ENCODE data around the gene FAP. TPM values are rescaled to one million over a fixed set of nuclear protein-coding genes. Genes with fewer than 3 reads are reported as not detected.

Gene FAP
- total and polyA plus RNA-seq, 2 donors = 1.5 to 1.8 TPM

GRCh38 chr2:162210385-162210784 is 32.9 kb downstream of the FAP start:
- no peaks in the 10 kb centered on the region for H3K36me3 ChIP-seq (ENCODE audit: control insufficient read depth in 2 of 2, insufficient read depth in 2 of 2, low read length in 1 of 2)
- no peaks in the 10 kb centered on the region for H3K9me3 ChIP-seq (ENCODE audit: control insufficient read depth in 2 of 2, insufficient read depth in 1 of 2, low read length in 1 of 2)
- no peaks in the 10 kb centered on the region for H3K4me1 ChIP-seq (ENCODE audit: control insufficient read depth in 2 of 2, insufficient read depth in 2 of 2, low read length in 2 of 2)
- no peak for DNase-seq (ENCODE audit: low read depth in 6 of 9, low spot score in 9 of 9)
- H3K4me3 ChIP-seq (ENCODE audit: low read length in 2 of 2) = no peak overlapping the region
- H3K27me3 ChIP-seq (ENCODE audit: control insufficient read depth in 2 of 2, insufficient read depth in 1 of 2, low read length in 1 of 2) = no peaks in the 10 kb centered on the region
- H3K27ac ChIP-seq (ENCODE audit: low read depth in 1 of 2, low read length in 1 of 2) = no peak overlapping the region

- H3K9me3 ChIP-seq (ENCODE audit: control insufficient read depth in 2 of 2, insufficient read depth in 1 of 2, low read length in 1 of 2) = no peaks in the 10 kb centered on the region
- no peaks in the 10 kb centered on the region for H3K36me3 ChIP-seq (ENCODE audit: control insufficient read depth in 2 of 2, insufficient read depth in 2 of 2, low read length in 1 of 2)
- H3K27me3 ChIP-seq (ENCODE audit: control insufficient read depth in 2 of 2, insufficient read depth in 1 of 2, low read length in 1 of 2) = no peaks in the 10 kb centered on the region
- no peak overlapping the region for H3K4me3 ChIP-seq (ENCODE audit: low read length in 2 of 2)
- H3K27ac ChIP-seq (ENCODE audit: low read depth in 1 of 2, low read length in 1 of 2) = no peak overlapping the region
- no peaks in the 10 kb centered on the region for H3K4me1 ChIP-seq (ENCODE audit: control insufficient read depth in 2 of 2, insufficient read depth in 2 of 2, low read length in 2 of 2)
- no peak for DNase-seq (ENCODE audit: low read depth in 6 of 9, low spot score in 9 of 9)
Observed at GRCh38 chr2:162202203-162202602, 41.0 kb downstream of the FAP start.

GRCh38 chr2:162200636-162201035 is 42.6 kb downstream of the FAP start:
- Histone ChIP-seq H3K27ac (ENCODE audit: low read depth in 1 of 2, low read length in 1 of 2) (no peak overlapping the region), H3K36me3 (ENCODE audit: control insufficient read depth in 2 of 2, insufficient read depth in 2 of 2, low read length in 1 of 2) (no peaks in the 10 kb centered on the region), H3K9me3 (ENCODE audit: control insufficient read depth in 2 of 2, insufficient read depth in 1 of 2, low read length in 1 of 2) (no peaks in the 10 kb centered on the region), H3K4me1 (ENCODE audit: control insufficient read depth in 2 of 2, insufficient read depth in 2 of 2, low read length in 2 of 2) (no peaks in the 10 kb centered on the region), H3K4me3 (ENCODE audit: low read length in 2 of 2) (no peak overlapping the region), H3K27me3 (ENCODE audit: control insufficient read depth in 2 of 2, insufficient read depth in 1 of 2, low read length in 1 of 2) (no peaks in the 10 kb centered on the region)
- no peak for DNase-seq (ENCODE audit: low read depth in 6 of 9, low spot score in 9 of 9)
- WGBS = 91% methylated on average over 1 of the region's 1 CpG

GRCh38 chr2:162199913-162200312 is 43.3 kb downstream of the FAP start:
- Histone ChIP-seq H3K4me1 (ENCODE audit: control insufficient read depth in 2 of 2, insufficient read depth in 2 of 2, low read length in 2 of 2) (no peaks in the 10 kb centered on the region), H3K9me3 (ENCODE audit: control insufficient read depth in 2 of 2, insufficient read depth in 1 of 2, low read length in 1 of 2) (no peaks in the 10 kb centered on the region), H3K36me3 (ENCODE audit: control insufficient read depth in 2 of 2, insufficient read depth in 2 of 2, low read length in 1 of 2) (no peaks in the 10 kb centered on the region), H3K27me3 (ENCODE audit: control insufficient read depth in 2 of 2, insufficient read depth in 1 of 2, low read length in 1 of 2) (no peaks in the 10 kb centered on the region), H3K27ac (ENCODE audit: low read depth in 1 of 2, low read length in 1 of 2) (no peak overlapping the region), H3K4me3 (ENCODE audit: low read length in 2 of 2) (no peak overlapping the region)
- DNase-seq (ENCODE audit: low read depth in 6 of 9, low spot score in 9 of 9) = no peak
- WGBS = 92% methylated on average over 1 of the region's 1 CpG

GRCh38 chr2:162198239-162198638 is 45.0 kb downstream of the FAP start:
- Histone ChIP-seq H3K27me3 (ENCODE audit: control insufficient read depth in 2 of 2, insufficient read depth in 1 of 2, low read length in 1 of 2) (no peaks in the 10 kb centered on the region), H3K4me3 (ENCODE audit: low read length in 2 of 2) (no peak overlapping the region), H3K4me1 (ENCODE audit: control insufficient read depth in 2 of 2, insufficient read depth in 2 of 2, low read length in 2 of 2) (no peaks in the 10 kb centered on the region), H3K27ac (ENCODE audit: low read depth in 1 of 2, low read length in 1 of 2) (no peak overlapping the region), H3K36me3 (ENCODE audit: control insufficient read depth in 2 of 2, insufficient read depth in 2 of 2, low read length in 1 of 2) (no peaks in the 10 kb centered on the region), H3K9me3 (ENCODE audit: control insufficient read depth in 2 of 2, insufficient read depth in 1 of 2, low read length in 1 of 2) (no peaks in the 10 kb centered on the region)
- WGBS = 96% methylated on average over 9 of the region's 9 CpGs
- DNase-seq (ENCODE audit: low read depth in 6 of 9, low spot score in 9 of 9) = no peak

- WGBS = 93% methylated on average over 2 of the region's 2 CpGs
- no peak overlapping the region for H3K4me3 ChIP-seq (ENCODE audit: low read length in 2 of 2)
- DNase-seq (ENCODE audit: low read depth in 6 of 9, low spot score in 9 of 9) = no peak
- no peak overlapping the region for H3K27ac ChIP-seq (ENCODE audit: low read depth in 1 of 2, low read length in 1 of 2)
- H3K36me3 ChIP-seq (ENCODE audit: control insufficient read depth in 2 of 2, insufficient read depth in 2 of 2, low read length in 1 of 2) = no peaks in the 10 kb centered on the region
- H3K4me1 ChIP-seq (ENCODE audit: control insufficient read depth in 2 of 2, insufficient read depth in 2 of 2, low read length in 2 of 2) = no peaks in the 10 kb centered on the region
- no peaks in the 10 kb centered on the region for H3K27me3 ChIP-seq (ENCODE audit: control insufficient read depth in 2 of 2, insufficient read depth in 1 of 2, low read length in 1 of 2)
- H3K9me3 ChIP-seq (ENCODE audit: control insufficient read depth in 2 of 2, insufficient read depth in 1 of 2, low read length in 1 of 2) = no peaks in the 10 kb centered on the region
Observed at GRCh38 chr2:162197069-162197825, 46.0 kb downstream of the FAP start.

- Histone ChIP-seq H3K27ac (ENCODE audit: low read depth in 1 of 2, low read length in 1 of 2) (no peak overlapping the region), H3K4me3 (ENCODE audit: low read length in 2 of 2) (no peak overlapping the region), H3K9me3 (ENCODE audit: control insufficient read depth in 2 of 2, insufficient read depth in 1 of 2, low read length in 1 of 2) (no peaks in the 10 kb centered on the region), H3K4me1 (ENCODE audit: control insufficient read depth in 2 of 2, insufficient read depth in 2 of 2, low read length in 2 of 2) (no peaks in the 10 kb centered on the region), H3K36me3 (ENCODE audit: control insufficient read depth in 2 of 2, insufficient read depth in 2 of 2, low read length in 1 of 2) (no peaks in the 10 kb centered on the region), H3K27me3 (ENCODE audit: control insufficient read depth in 2 of 2, insufficient read depth in 1 of 2, low read length in 1 of 2) (no peaks in the 10 kb centered on the region)
- DNase-seq (ENCODE audit: low read depth in 6 of 9, low spot score in 9 of 9) = no peak
- 97% methylated on average over 7 of the region's 7 CpGs for WGBS
Observed at GRCh38 chr2:162196638-162197037, 46.6 kb downstream of the FAP start.

GRCh38 chr2:162188451-162188850 is 54.8 kb downstream of the FAP start:
- no peak for DNase-seq (ENCODE audit: low read depth in 6 of 9, low spot score in 9 of 9)
- WGBS = 95% methylated on average over 3 of the region's 3 CpGs
- H3K4me3 ChIP-seq (ENCODE audit: low read length in 2 of 2) = no peak overlapping the region
- H3K27me3 ChIP-seq (ENCODE audit: control insufficient read depth in 2 of 2, insufficient read depth in 1 of 2, low read length in 1 of 2) = no peaks in the 10 kb centered on the region
- H3K36me3 ChIP-seq (ENCODE audit: control insufficient read depth in 2 of 2, insufficient read depth in 2 of 2, low read length in 1 of 2) = no peaks in the 10 kb centered on the region
- no peaks in the 10 kb centered on the region for H3K4me1 ChIP-seq (ENCODE audit: control insufficient read depth in 2 of 2, insufficient read depth in 2 of 2, low read length in 2 of 2)
- no peak overlapping the region for H3K27ac ChIP-seq (ENCODE audit: low read depth in 1 of 2, low read length in 1 of 2)
- H3K9me3 ChIP-seq (ENCODE audit: control insufficient read depth in 2 of 2, insufficient read depth in 1 of 2, low read length in 1 of 2) = no peaks in the 10 kb centered on the region

- Histone ChIP-seq H3K36me3 (ENCODE audit: control insufficient read depth in 2 of 2, insufficient read depth in 2 of 2, low read length in 1 of 2) (no peaks in the 10 kb centered on the region), H3K27ac (ENCODE audit: low read depth in 1 of 2, low read length in 1 of 2) (no peak overlapping the region), H3K9me3 (ENCODE audit: control insufficient read depth in 2 of 2, insufficient read depth in 1 of 2, low read length in 1 of 2) (no peaks in the 10 kb centered on the region), H3K27me3 (ENCODE audit: control insufficient read depth in 2 of 2, insufficient read depth in 1 of 2, low read length in 1 of 2) (no peaks in the 10 kb centered on the region), H3K4me3 (ENCODE audit: low read length in 2 of 2) (no peak overlapping the region), H3K4me1 (ENCODE audit: control insufficient read depth in 2 of 2, insufficient read depth in 2 of 2, low read length in 2 of 2) (no peaks in the 10 kb centered on the region)
- 96% methylated on average over 5 of the region's 5 CpGs for WGBS
- no peak for DNase-seq (ENCODE audit: low read depth in 6 of 9, low spot score in 9 of 9)
Observed at GRCh38 chr2:162185541-162186232, 57.6 kb downstream of the FAP start.
